ENCODE data around the gene IGSF10. TPM values are rescaled to one million over a fixed set of nuclear protein-coding genes. Genes with fewer than 3 reads are reported as not detected.

Gene IGSF10
- total and polyA plus RNA-seq, 10 of the 15 experiments (the other 5 are each of a cell fraction or from before 2014, with no cell fraction given): under 0.01 to 0.18 (median 0.03) TPM; not detected in 2

DNA sequence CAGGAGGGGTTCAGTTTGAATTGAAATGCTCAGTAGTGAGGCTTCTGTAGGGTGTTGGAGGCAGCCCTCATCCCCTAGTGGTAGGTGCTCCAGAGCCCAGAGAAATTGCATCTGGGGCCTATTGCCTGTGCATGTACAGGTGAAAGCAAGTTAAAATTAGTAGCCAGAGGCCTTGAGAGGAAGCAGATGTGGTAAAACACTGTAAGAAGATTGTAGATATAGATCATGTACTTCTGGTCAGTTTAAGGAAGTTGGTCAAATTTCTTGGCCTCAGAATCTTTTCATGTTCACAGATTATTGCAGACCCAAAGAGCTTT, 34.6 kb downstream of the IGSF10 start:
- no peak overlapping the region; the same call in 1 of the 2 replicates for H3K4me2 ChIP-seq (ENCODE audit: control insufficient read depth, insufficient read depth)
- no peaks in the 10 kb centered on the region for H3K9me3 ChIP-seq (replicated peaks; ENCODE audit: control insufficient read depth, insufficient read depth, low read length)
- RAD21 ChIA-PET (ENCODE audit: unreplicated experiment): no interaction called here
- no peak overlapping the region for H3K27ac ChIP-seq (ENCODE audit: control insufficient read depth, insufficient read depth)
- H3K4me3 ChIP-seq: no peak overlapping the region
- DNase-seq (ENCODE audit: low read depth, low spot score) (peak; percentile 9), FAIRE-seq (no peak), ATAC-seq (peak; percentile 88)
- no peaks in the 10 kb centered on the region for H4K20me1 ChIP-seq (ENCODE audit: control insufficient read depth, insufficient read depth)
- H2AFZ ChIP-seq (ENCODE audit: control insufficient read depth, low read depth, low read length): peak overlapping the region; percentile 16
- no peaks in the 10 kb centered on the region for H3K79me2 ChIP-seq (ENCODE audit: control insufficient read depth, insufficient read depth, low read length)
- no TSS peak for BruUV-seq (replicated peaks)
- CTCF ChIA-PET: interaction anchor here (0.6 to 2.1 kb wide), 11 partner anchors 12 to 1335 kb away, joined by 3 to 15 read pairs (median 4); no protein-coding TSS in a partner anchor
- H3K9ac ChIP-seq (ENCODE audit: control insufficient read depth, insufficient read depth, low read length): no peak overlapping the region
- intact Hi-C loops (cut with micrococcal nuclease; ENCODE audit: unreplicated experiment) (loop anchor here (2.0 kb wide), 1 partner anchor 47 kb away; no protein-coding TSS in a partner anchor), in situ Hi-C loops (cut with MboI) (no loop called here)
- H3K36me3 ChIP-seq (ENCODE audit: control insufficient read depth in 2 of 2, insufficient read depth in 2 of 2, low read length in 1 of 2): no peaks in the 10 kb centered on the region
- TF ChIP-seq POU2F2 (IDR thresholded peaks at IDR 0.05; ENCODE audit: borderline replicate concordance, low read depth, low read length): no peak
- peak; percentile 27; the same call in 1 of the 2 replicates for TF ChIP-seq FOXM1 (IDR thresholded peaks at IDR 0.05; ENCODE audit: low read depth, low read length)
- TF ChIP-seq, protein P1, sequence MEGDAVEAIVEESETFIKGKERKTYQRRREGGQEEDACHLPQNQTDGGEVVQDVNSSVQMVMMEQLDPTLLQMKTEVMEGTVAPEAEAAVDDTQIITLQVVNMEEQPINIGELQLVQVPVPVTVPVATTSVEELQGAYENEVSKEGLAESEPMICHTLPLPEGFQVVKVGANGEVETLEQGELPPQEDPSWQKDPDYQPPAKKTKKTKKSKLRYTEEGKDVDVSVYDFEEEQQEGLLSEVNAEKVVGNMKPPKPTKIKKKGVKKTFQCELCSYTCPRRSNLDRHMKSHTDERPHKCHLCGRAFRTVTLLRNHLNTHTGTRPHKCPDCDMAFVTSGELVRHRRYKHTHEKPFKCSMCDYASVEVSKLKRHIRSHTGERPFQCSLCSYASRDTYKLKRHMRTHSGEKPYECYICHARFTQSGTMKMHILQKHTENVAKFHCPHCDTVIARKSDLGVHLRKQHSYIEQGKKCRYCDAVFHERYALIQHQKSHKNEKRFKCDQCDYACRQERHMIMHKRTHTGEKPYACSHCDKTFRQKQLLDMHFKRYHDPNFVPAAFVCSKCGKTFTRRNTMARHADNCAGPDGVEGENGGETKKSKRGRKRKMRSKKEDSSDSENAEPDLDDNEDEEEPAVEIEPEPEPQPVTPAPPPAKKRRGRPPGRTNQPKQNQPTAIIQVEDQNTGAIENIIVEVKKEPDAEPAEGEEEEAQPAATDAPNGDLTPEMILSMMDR (IDR thresholded peaks at IDR 0.05 in 2 of 3, conservative IDR thresholded peaks at IDR 0.05 in 1 of 3; ENCODE audit: control insufficient read depth in 2 of 3, extremely low read depth in 1 of 3, insufficient read depth in 1 of 3, low read depth in 3 of 3, low read length in 3 of 3): peak in 1 of 3 experiments; percentile 30; a peak in 1 of 6 replicates
- TF ChIP-seq NFIC (IDR thresholded peaks at IDR 0.05; ENCODE audit: low read depth, low read length): 0 out of 2 replicates have a peak, but pooled peaks have one; percentile 14
- peak; percentile 52 for TF ChIP-seq RUNX3 (IDR thresholded peaks at IDR 0.05; ENCODE audit: low read length)
- TF ChIP-seq PBX3 (IDR thresholded peaks at IDR 0.05; ENCODE audit: insufficient replicate concordance, low read depth, low read length): no peak
- SMC1A ChIA-PET (ENCODE audit: uncharacterized antibody, unreplicated experiment): interaction anchor here (0.8 to 2.0 kb wide), 3 partner anchors 26 to 116 kb away, joined by 3 to 6 read pairs (median 3); no protein-coding TSS in a partner anchor
- no peaks in the 10 kb centered on the region for H3K27me3 ChIP-seq (replicated peaks in 1 of 2; ENCODE audit: control insufficient read depth in 2 of 2, insufficient read depth in 2 of 2, low read length in 1 of 2)
- POLR2A ChIA-PET: interaction anchor here (0.7 kb wide), 1 partner anchor 71 kb away, joined by 4 read pairs; no protein-coding TSS in a partner anchor
- H3K4me1 ChIP-seq (ENCODE audit: control insufficient read depth, insufficient read depth, low read length): no peaks in the 10 kb centered on the region; the same call in 1 of the 2 replicates
